ENCODE measurements around the gene DTD1.
"Not testable (repeated sequence)": the region's sequence is repeated elsewhere in the genome, so short reads cannot be mapped to it uniquely, and the experiment has no call there.

Gene DTD1

DNA sequence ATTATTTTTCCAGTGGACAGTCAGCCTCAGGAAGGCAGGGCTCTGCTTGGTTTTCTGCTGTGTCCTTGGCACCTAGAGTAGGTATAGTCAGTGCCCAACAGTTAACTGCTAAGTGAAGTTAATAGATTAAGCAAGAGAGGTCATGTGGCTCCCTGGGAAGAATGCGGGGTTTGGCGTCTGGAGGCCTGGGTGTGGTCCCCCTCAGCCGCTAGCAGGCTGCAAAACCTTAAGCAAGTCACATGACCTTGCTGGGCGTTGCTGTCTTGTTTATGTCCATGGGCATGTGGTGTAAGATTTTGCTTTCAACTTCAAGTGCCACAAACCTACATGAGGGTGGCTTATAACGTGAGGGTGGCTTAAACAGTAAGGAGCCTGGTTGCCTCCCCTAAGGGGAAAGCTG lies 150.2 kb downstream of the DTD1 start:
- in situ Hi-C loops (cut with MboI; ENCODE audit: low sequenced_read_pairs): no loop called here

- in situ Hi-C loops (cut with MboI; ENCODE audit: low sequenced_read_pairs): no loop called here
Measured at GRCh38 chr20:18738888-18739287, 151.0 kb downstream of the DTD1 start.

DNA sequence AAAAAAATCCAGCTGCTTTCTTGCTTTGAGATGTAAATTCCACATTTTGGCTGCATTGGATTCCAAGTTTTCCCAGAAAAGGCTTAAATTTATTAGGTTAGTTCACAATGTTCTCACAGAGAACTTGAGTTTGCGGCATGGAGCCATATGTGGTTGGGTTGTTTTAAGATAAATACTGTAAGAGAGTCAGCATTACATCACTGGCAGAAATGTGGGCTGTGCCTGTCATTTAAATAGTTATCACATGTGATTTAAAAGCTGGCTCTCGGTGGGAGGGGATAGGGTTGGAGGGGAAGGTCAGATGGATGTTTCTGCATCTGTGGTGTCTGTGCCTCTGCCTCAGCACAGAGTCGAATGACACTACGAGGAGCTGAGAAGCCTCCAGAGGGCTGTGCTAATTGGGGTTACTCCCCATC lies 151.9 kb downstream of the DTD1 start:
- in situ Hi-C loops (cut with MboI; ENCODE audit: low sequenced_read_pairs): no loop called here

DNA sequence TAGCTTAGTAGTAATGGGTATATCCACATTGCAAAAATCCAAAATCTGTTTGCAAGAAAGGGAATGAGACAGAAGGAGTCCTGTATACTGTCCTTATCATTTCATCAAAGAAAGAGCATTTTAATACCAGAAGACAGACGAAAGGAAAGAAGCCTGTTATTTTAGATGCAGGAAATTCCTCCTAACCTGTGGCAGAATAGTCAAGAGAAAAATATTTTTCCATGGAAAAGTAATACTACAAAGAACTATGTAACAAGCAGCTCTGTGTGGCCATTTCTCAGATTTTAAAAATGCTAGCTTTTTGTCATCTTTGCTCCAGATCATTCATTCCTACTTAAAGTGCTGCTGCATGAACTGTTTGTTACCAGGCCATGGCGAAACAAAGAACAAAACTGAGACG lies 152.9 kb downstream of the DTD1 start:
- in situ Hi-C loops (cut with MboI; ENCODE audit: low sequenced_read_pairs): no loop called here

DNA sequence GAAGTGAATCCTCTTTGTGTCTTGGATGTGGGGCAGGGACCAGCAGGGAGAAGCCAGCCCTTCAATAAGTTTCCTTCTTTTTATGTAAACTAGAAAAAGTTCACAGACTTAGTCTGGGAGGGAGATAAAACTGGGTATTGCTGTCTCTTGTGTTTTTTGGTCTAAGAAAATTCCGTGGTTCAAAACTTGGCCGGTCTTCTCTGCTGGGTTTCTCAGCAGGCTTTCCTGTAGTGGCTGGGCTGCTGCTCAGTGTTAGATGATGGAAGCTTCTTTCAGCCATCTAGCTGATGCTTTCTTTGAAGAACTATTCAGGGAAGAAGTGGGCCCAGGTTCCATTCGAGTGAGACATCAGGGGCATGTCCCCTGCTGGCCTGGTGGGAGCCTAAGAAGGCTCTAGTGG lies 155.0 kb downstream of the DTD1 start:
- in situ Hi-C loops (cut with MboI; ENCODE audit: low sequenced_read_pairs): no loop called here

- in situ Hi-C loops (cut with MboI; ENCODE audit: low sequenced_read_pairs): no loop called here
Measured at GRCh38 chr20:18743665-18744440, 156.0 kb downstream of the DTD1 start.

GRCh38 chr20:18747090-18747489 lies 159.2 kb downstream of the DTD1 start:
- in situ Hi-C loops (cut with MboI; ENCODE audit: low sequenced_read_pairs): no loop called here

GRCh38 chr20:18748987-18749386 lies 161.1 kb downstream of the DTD1 start:
- in situ Hi-C loops (cut with MboI; ENCODE audit: low sequenced_read_pairs): no loop called here

- in situ Hi-C loops (cut with MboI; ENCODE audit: low sequenced_read_pairs): no loop called here
Measured at GRCh38 chr20:18749528-18749927, 161.7 kb downstream of the DTD1 start.

GRCh38 chr20:18750735-18751134 lies 162.9 kb downstream of the DTD1 start:
- in situ Hi-C loops (cut with MboI; ENCODE audit: low sequenced_read_pairs): no loop called here

GRCh38 chr20:18754030-18754652 lies 166.3 kb downstream of the DTD1 start:
- in situ Hi-C loops (cut with MboI; ENCODE audit: low sequenced_read_pairs): no loop called here

GRCh38 chr20:18754653-18755045 lies 166.8 kb downstream of the DTD1 start:
- in situ Hi-C loops (cut with MboI; ENCODE audit: low sequenced_read_pairs): no loop called here

DNA sequence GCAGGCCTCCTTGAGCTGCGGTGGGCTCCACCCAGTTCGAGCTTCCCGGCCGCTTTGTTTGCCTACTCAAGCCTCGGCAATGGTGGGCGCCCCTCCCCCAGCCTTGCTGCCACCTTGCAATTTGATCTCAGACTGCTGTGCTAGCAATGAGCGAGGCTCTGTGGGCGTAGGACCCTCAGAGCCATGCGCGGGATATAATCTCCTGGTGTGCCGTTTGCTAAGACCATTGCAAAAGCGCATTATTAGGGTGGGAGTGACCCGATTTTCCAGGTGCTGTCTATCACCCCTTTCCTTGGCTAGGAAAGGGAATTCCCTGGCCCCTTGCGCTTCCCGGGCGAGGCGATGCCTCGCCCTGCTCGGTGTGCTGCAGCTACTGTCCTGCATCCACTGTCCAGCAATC lies 173.0 kb downstream of the DTD1 start:
- in situ Hi-C loops (cut with MboI; ENCODE audit: low sequenced_read_pairs): not testable (repeated sequence)

DNA sequence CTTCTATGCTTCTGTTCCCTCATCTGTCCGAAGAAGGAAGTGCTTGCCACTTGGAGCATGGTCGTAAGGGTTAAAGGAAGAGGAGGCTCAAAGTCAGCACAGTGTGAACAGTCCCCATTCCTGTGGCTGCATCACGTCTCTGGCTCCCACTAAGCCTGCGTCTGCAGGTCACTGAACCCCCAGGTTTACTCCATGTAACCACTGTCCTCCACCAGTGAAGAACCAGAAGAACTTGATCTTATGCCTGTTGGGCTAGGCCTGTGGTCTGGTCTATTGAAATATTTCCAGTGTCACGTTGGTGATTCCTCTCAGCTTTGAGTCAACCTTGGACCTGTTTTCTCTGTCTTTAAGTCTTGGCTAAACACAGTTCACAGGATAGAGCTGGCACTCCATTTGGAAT lies 179.8 kb downstream of the DTD1 start:
- in situ Hi-C loops (cut with MboI; ENCODE audit: low sequenced_read_pairs): no loop called here

DNA sequence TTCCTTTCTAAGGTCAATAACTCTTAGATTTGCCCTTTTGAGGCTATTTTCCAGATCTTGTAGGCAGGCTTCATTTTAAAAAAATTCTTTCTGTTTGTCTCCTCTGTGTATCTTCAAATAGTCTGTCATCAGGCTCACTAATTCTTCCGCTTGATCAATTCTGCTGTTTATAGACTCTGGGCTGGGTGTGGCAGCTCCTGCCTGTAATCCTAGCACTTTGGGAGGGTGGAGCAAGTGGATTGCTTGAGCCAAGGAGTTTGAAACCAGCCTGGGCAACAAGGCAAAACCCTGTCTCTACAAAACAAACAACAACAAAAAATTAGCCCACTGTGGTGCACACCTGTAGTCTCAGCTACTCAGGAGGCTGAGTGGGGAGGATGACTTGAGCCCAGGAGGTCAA lies 185.7 kb downstream of the DTD1 start:
- in situ Hi-C loops (cut with MboI; ENCODE audit: low sequenced_read_pairs): no loop called here

DNA sequence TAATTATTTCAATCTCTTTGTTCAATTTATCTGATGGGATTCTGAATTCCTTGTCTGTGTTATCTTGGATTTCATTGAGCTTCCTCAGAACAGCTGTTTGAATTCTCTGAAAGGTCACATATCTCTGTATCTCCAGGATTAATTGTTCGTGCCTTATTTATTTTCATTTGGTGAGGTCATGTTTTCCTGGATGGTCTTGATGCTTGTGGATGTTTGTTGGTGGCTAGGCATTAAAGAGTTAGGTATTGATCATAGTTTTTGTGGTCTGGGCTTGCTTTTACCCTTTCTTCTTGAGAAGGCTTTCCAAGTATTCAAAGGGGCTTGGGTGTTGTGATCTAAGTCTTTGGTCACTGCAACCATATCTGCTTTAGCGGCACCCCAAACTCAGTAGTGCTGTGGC lies 186.4 kb downstream of the DTD1 start:
- in situ Hi-C loops (cut with MboI; ENCODE audit: low sequenced_read_pairs): no loop called here

- in situ Hi-C loops (cut with MboI; ENCODE audit: low sequenced_read_pairs): no loop called here
Measured at GRCh38 chr20:18775633-18776032, 187.8 kb downstream of the DTD1 start.

- in situ Hi-C loops (cut with MboI; ENCODE audit: low sequenced_read_pairs): no loop called here
Measured at GRCh38 chr20:18778690-18779392, 191.0 kb downstream of the DTD1 start.

DNA sequence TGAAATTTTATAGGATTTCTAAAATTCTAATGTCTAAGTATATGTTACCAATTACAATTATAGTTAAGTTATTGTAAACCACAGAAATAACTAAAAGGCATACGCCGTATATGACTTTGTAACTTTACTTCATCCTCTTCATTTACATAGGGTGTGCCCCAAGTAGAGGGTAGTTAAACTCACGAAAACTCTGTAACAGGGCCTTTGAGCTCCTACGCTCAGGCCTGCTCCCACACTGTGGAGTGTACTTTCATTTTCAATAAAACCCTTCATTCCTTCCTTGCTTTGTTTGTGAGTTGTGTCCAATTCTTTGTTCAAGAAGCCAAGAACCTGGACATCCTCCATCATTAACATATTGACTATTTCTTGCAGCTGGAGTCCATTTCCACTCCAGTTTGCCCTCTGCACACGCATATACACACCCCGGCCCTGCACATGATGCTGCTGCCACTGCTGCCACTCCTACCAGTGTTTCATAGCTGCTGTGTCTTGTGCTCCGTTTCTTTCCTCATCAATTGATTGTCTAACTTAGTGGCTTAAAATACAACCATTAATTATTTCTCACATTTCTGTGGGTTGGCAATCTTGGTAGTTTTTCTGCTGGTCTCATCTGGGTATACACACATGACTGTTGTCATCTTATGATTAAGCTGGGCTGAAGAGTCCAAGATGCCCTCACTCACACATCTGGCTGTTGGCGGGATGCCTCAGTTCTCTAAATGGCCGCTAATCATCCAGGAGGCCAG lies 192.7 kb downstream of the DTD1 start:
- in situ Hi-C loops (cut with MboI; ENCODE audit: low sequenced_read_pairs): no loop called here

- in situ Hi-C loops (cut with MboI; ENCODE audit: low sequenced_read_pairs): no loop called here
Measured at GRCh38 chr20:18781509-18781908, 193.7 kb downstream of the DTD1 start.

- in situ Hi-C loops (cut with MboI; ENCODE audit: low sequenced_read_pairs): no loop called here
Measured at GRCh38 chr20:18783385-18783959, 195.6 kb downstream of the DTD1 start.
